GM15510 (cell line): Measurements from ENCODE around the gene PRPSAP1.

Experiments used
- POLR2A ChIP-seq: IDR thresholded peaks from 3 replicates; pipeline ENCODE4 v1.6.1; 2011; ENCODE audit warnings: borderline replicate concordance; ENCODE audit not compliant: insufficient read length; ENCODE audit errors: extremely low read depth

Gene PRPSAP1

GRCh38 chr17:76371656-76372628, 18.2 kb upstream of the PRPSAP1 start:
- TF ChIP-seq POLR2A, result no peak

GRCh38 chr17:76370261-76370993, 16.7 kb upstream of the PRPSAP1 start:
- no peak for TF ChIP-seq POLR2A

GRCh38 chr17:76369804-76370203, 16.1 kb upstream of the PRPSAP1 start:
- TF ChIP-seq POLR2A, result no peak

- no peak for TF ChIP-seq POLR2A
Observed at GRCh38 chr17:76369379-76369778, 15.7 kb upstream of the PRPSAP1 start.

- no peak for TF ChIP-seq POLR2A
Observed at GRCh38 chr17:76368545-76368944, 14.8 kb upstream of the PRPSAP1 start.

- TF ChIP-seq POLR2A, result no peak
Observed at GRCh38 chr17:76367642-76368041, 13.9 kb upstream of the PRPSAP1 start.

- no peak for TF ChIP-seq POLR2A
Observed at GRCh38 chr17:76366247-76366646, 12.5 kb upstream of the PRPSAP1 start.

GRCh38 chr17:76365256-76365903, 11.7 kb upstream of the PRPSAP1 start:
- TF ChIP-seq POLR2A, result no peak

- no peak for TF ChIP-seq POLR2A
Observed at GRCh38 chr17:76363107-76363842, 9.6 kb upstream of the PRPSAP1 start.

GRCh38 chr17:76360461-76360860, 6.7 kb upstream of the PRPSAP1 start:
- no peak for TF ChIP-seq POLR2A

GRCh38 chr17:76359375-76359774, 5.7 kb upstream of the PRPSAP1 start:
- no peak for TF ChIP-seq POLR2A

GRCh38 chr17:76357597-76358158, 4.0 kb upstream of the PRPSAP1 start:
- TF ChIP-seq POLR2A, result no peak

GRCh38 chr17:76356803-76357456, 3.2 kb upstream of the PRPSAP1 start:
- no peak for TF ChIP-seq POLR2A
